Neural progenitor cell (in vitro differentiated cells): ENCODE data around the gene LMBR1L. TPM values are rescaled to one million over a fixed set of nuclear protein-coding genes. Genes with fewer than 3 reads are reported as not detected.

Experiments
- DNase-seq: peaks from one replicate; pipeline ENCODE4 v3.0.0-alpha.2; 2016; ENCODE audit warnings: low spot score
- H2AFZ ChIP-seq: fragments of 200-600 bp; sonication (generic); replicated peaks from 2 replicates; pipeline ENCODE4 v1.6.1; 2016; ENCODE audit warnings: antibody characterized with exemption
- H3F3A ChIP-seq: fragments of 200-600 bp; sonication (generic); 2 replicates; pipeline ENCODE4 v1.6.1; 2016; ENCODE audit warnings: antibody characterized with exemption, low read depth
- H3K27ac ChIP-seq: fragments of 200-600 bp; sonication (generic); 2 replicates; pipeline ENCODE4 v1.5.1; 2016; ENCODE audit warnings: mild to moderate bottlenecking
- H3K27me3 ChIP-seq: fragments of 200-600 bp; sonication (generic); 2 replicates; pipeline ENCODE4 v1.6.1; 2016; ENCODE audit warnings: mild to moderate bottlenecking, moderate library complexity
- H3K36me3 ChIP-seq: fragments of 200-600 bp; sonication (generic); 2 replicates; pipeline ENCODE4 v1.5.1; 2016
- H3K4me1 ChIP-seq: fragments of 200-600 bp; sonication (generic); 2 replicates; pipeline ENCODE4 v1.6.1; 2016; ENCODE audit warnings: mixed run types
- H3K4me2 ChIP-seq: fragments of 200-600 bp; sonication (generic); 2 replicates; pipeline ENCODE4 v1.6.1; 2016
- H3K4me3 ChIP-seq: fragments of 200-600 bp; sonication (generic); 2 replicates; pipeline ENCODE4 v1.5.1; 2016
- H3K79me2 ChIP-seq: fragments of 200-600 bp; sonication (generic); 2 replicates; pipeline ENCODE4 v1.6.1; 2016; ENCODE audit warnings: low read depth
- H3K9ac ChIP-seq: fragments of 200-600 bp; sonication (generic); 2 replicates; pipeline ENCODE4 v1.6.1; 2016
- H3K9me3 ChIP-seq: fragments of 200-600 bp; sonication (generic); 2 replicates; pipeline ENCODE4 v1.5.1; 2016; ENCODE audit warnings: low read depth
- H4K20me1 ChIP-seq: fragments of 200-600 bp; sonication (generic); 2 replicates; pipeline ENCODE4 v1.6.1; 2016; ENCODE audit warnings: low read depth
- H3K27ac Mint-ChIP-seq: 3 replicates; pipeline ENCODE4 v1.8.0; 2021; ENCODE audit warnings: mixed read lengths
- H3K27me3 Mint-ChIP-seq: 2 replicates; pipeline ENCODE4 v1.8.0; 2022; ENCODE audit warnings: low read depth, mild to moderate bottlenecking, inconsistent platforms, moderate library complexity, mixed read lengths; ENCODE audit not compliant: insufficient read depth
- H3K36me3 Mint-ChIP-seq: 3 replicates; pipeline ENCODE4 v1.8.0; 2021; ENCODE audit warnings: mixed read lengths
- H3K4me1 Mint-ChIP-seq: 3 replicates; pipeline ENCODE4 v1.8.0; 2021; ENCODE audit warnings: mixed read lengths
- H3K4me3 Mint-ChIP-seq: 3 replicates; pipeline ENCODE4 v1.8.0; 2021; ENCODE audit warnings: mild to moderate bottlenecking, moderate library complexity, mixed read lengths
- H3K9me3 Mint-ChIP-seq: 3 replicates; pipeline ENCODE4 v1.8.0; 2020; ENCODE audit warnings: mixed read lengths
- EZH2 ChIP-seq: fragments of 200-600 bp; sonication (generic); IDR thresholded peaks from 2 replicates; pipeline ENCODE4 v1.6.1; 2017; ENCODE audit warnings: antibody characterized with exemption, mild to moderate bottlenecking, moderate library complexity
- EZH2phosphoT487 ChIP-seq: fragments of 200-600 bp; sonication (generic); IDR thresholded peaks from 2 replicates; pipeline ENCODE4 v1.6.1; 2017; ENCODE audit warnings: antibody characterized with exemption
- total RNA-seq: library from RNA; depleted of rRNA; stranded (reverse); fragments of >200 nt; gene quantifications from 2 replicates; pipeline ENCODE4 v1.2.3, GENCODE V29; 2015; ENCODE audit warnings: low replicate concordance
- TF ChIP-seq, protein P1 (sequence below): fragments of 200-600 bp; sonication (generic); IDR thresholded peaks from 2 replicates; pipeline ENCODE4 v1.5.1; 2017; ENCODE audit warnings: antibody characterized with exemption, mild to moderate bottlenecking

The LMBR1L gene
- total RNA-seq, 1 donor from 2014 or later, result 32.7 TPM

DNA sequence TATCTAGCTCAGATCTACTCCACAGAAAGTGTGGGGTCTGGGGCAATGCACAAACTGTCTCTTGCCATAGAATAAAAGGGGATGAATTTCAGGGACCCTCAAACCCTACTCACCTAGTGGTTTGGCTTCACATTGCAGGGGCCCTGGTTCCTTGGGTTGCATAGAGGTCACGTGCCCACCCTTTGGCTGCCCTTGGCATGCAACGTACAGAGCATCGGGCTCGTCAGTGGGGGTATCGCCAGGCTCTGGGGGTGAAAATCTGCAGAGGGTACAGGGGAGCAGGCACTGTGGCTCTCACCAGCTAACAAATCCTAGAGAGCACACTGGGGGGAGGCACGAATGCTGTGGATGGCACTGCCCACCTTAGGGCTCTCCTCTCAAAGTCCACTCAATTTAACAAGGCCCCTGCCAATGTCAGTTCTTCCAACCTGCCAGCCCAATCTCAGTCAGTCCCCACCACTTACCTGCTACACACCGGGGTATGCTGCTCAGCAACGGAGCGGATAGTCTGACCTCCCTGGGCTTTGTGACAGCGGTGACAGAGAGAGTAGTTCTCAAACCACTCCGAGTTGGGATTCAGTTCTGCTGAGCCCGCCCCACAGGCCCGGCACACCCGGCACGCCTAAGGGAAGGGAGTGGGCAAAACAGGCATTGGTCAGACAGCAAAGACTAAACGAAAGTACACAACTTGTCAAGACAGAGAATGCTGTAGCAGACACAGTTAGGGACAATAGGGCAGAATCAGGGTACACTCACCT, 58.0 kb downstream of the LMBR1L start:
- H3K79me2 ChIP-seq, result peaks cover 35% of the 10 kb centered on the region
- Mint-ChIP-seq H3K27ac (no peak overlapping the region), H3K27me3 (peaks cover 11% of the 10 kb centered on the region), H3K9me3 (no peaks in the 10 kb centered on the region), H3K36me3 (peaks cover 47% of the 10 kb centered on the region), H3K4me1 (peaks cover 26% of the 10 kb centered on the region), H3K4me3 (no peak overlapping the region)
- H3K27me3 ChIP-seq, result no peaks in the 10 kb centered on the region
- no peak for TF ChIP-seq EZH2
- TF ChIP-seq EZH2phosphoT487, result no peak
- TF ChIP-seq, protein P1, sequence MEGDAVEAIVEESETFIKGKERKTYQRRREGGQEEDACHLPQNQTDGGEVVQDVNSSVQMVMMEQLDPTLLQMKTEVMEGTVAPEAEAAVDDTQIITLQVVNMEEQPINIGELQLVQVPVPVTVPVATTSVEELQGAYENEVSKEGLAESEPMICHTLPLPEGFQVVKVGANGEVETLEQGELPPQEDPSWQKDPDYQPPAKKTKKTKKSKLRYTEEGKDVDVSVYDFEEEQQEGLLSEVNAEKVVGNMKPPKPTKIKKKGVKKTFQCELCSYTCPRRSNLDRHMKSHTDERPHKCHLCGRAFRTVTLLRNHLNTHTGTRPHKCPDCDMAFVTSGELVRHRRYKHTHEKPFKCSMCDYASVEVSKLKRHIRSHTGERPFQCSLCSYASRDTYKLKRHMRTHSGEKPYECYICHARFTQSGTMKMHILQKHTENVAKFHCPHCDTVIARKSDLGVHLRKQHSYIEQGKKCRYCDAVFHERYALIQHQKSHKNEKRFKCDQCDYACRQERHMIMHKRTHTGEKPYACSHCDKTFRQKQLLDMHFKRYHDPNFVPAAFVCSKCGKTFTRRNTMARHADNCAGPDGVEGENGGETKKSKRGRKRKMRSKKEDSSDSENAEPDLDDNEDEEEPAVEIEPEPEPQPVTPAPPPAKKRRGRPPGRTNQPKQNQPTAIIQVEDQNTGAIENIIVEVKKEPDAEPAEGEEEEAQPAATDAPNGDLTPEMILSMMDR, result no peak
- no peaks in the 10 kb centered on the region for H3K9me3 ChIP-seq
- H3K4me2 ChIP-seq, result no peak overlapping the region
- H3F3A ChIP-seq, result no peaks in the 10 kb centered on the region
- no peak overlapping the region for H3K4me3 ChIP-seq
- peaks cover 16% of the 10 kb centered on the region for H3K4me1 ChIP-seq
- peaks cover 66% of the 10 kb centered on the region for H4K20me1 ChIP-seq
- H3K36me3 ChIP-seq, result no peaks in the 10 kb centered on the region
- H3K27ac ChIP-seq, result no peak overlapping the region
- no peak overlapping the region for H3K9ac ChIP-seq
- DNase-seq, result no peak
- no peak overlapping the region for H2AFZ ChIP-seq

DNA sequence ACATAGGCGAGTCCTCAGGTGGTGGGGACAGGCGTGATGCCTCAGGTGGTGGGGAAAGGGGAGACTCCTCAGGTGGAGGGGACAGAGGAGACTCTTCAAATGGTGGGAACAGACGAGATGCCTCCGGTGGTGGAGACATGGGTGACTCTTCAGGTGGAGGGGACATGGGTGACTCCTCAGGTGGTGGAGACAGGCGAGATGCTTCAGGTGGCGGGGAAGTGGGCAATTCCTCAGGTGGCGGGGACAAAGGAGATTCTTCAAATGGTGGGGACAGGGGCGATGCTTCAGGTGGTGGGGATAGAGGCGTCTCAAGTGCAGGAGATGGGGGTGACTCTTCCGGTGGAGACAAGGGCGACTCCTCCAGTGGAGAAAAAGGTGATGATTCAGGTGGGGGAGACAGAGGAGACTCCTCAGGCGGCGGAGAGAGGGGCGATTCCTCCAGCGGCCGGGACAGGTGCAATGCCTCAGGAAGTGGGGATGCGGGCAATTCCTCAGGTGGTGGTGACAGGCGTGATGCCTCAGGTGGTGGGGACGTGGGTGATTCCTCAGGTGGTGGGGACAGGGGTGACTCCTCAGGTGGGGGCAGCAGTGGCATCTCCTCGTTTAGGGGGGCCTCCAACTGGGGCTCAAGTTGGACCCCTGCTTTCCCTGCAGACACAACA, 58.7 kb downstream of the LMBR1L start:
- H3K4me3 Mint-ChIP-seq, result peak overlapping the region; percentile 6
- TF ChIP-seq EZH2 (no peak), EZH2phosphoT487 (no peak)
- TF ChIP-seq, protein P1, result no peak
- peaks cover 60% of the 10 kb centered on the region for H4K20me1 ChIP-seq

DNA sequence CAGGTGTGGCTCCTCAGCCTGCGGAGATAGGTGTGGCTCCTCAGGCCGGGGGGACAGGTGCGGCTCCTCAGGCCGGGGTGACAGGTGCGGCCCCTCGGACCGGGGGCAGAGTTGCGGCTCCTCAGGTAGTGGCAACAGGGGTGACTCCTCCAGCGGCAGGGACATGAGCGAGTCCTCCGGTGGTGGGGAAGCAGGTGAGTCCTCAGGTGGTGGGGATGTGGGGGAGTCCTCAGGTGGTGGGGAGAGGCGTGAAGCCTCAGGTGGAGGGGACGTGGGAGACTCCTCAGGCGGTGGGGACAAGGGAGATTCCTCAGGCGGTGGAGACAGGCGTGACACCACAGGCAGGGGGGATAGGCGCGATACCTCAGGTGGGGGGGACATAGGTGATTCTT, 59.3 kb downstream of the LMBR1L start:
- H3K27me3 Mint-ChIP-seq, result peaks cover 14% of the 10 kb centered on the region
- H3K4me1 Mint-ChIP-seq, result peaks cover 13% of the 10 kb centered on the region
- Histone ChIP-seq H3K9me3 (no peaks in the 10 kb centered on the region), H3K4me2 (no peak overlapping the region), H3K36me3 (no peaks in the 10 kb centered on the region), H2AFZ (no peak overlapping the region), H4K20me1 (peaks cover 55% of the 10 kb centered on the region), H3K4me3 (no peak overlapping the region), H3K27ac (no peak overlapping the region), H3F3A (no peaks in the 10 kb centered on the region), H3K9ac (no peak overlapping the region), H3K4me1 (peaks cover 3% of the 10 kb centered on the region), H3K27me3 (no peaks in the 10 kb centered on the region), H3K79me2 (peaks cover 23% of the 10 kb centered on the region)
- no peak overlapping the region for H3K27ac Mint-ChIP-seq
- TF ChIP-seq, protein P1, result no peak
- TF ChIP-seq EZH2phosphoT487 (no peak), EZH2 (no peak)
- no peaks in the 10 kb centered on the region for H3K9me3 Mint-ChIP-seq
- H3K36me3 Mint-ChIP-seq, result peaks cover 52% of the 10 kb centered on the region
- peak overlapping the region; percentile 6 for H3K4me3 Mint-ChIP-seq
- no peak for DNase-seq

More for the DNA sequence above, 58.7 kb downstream of the LMBR1L start:
- peaks cover 28% of the 10 kb centered on the region for H3K79me2 ChIP-seq
- no peak overlapping the region for H3K27ac ChIP-seq
- H3K4me2 ChIP-seq, result no peak overlapping the region
- no peaks in the 10 kb centered on the region for H3F3A ChIP-seq
- Mint-ChIP-seq H3K27me3 (peaks cover 12% of the 10 kb centered on the region), H3K9me3 (no peaks in the 10 kb centered on the region), H3K36me3 (peaks cover 49% of the 10 kb centered on the region), H3K27ac (no peak overlapping the region), H3K4me1 (peaks cover 19% of the 10 kb centered on the region)
- no peak overlapping the region for H3K9ac ChIP-seq
- no peak overlapping the region for H2AFZ ChIP-seq
- no peak for DNase-seq
- H3K9me3 ChIP-seq, result no peaks in the 10 kb centered on the region
- H3K4me1 ChIP-seq, result peaks cover 8% of the 10 kb centered on the region
- H3K36me3 ChIP-seq, result no peaks in the 10 kb centered on the region
- H3K4me3 ChIP-seq, result no peak overlapping the region
- H3K27me3 ChIP-seq, result no peaks in the 10 kb centered on the region
